ENCODE results near the gene CERT1. TPM values are rescaled to one million over a fixed set of nuclear protein-coding genes. Genes with fewer than 3 reads are reported as not detected.
"Not testable (repeated sequence)": the region's sequence is repeated elsewhere in the genome, so short reads cannot be mapped to it uniquely, and the experiment has no call there.

CERT1 gene, protein sequence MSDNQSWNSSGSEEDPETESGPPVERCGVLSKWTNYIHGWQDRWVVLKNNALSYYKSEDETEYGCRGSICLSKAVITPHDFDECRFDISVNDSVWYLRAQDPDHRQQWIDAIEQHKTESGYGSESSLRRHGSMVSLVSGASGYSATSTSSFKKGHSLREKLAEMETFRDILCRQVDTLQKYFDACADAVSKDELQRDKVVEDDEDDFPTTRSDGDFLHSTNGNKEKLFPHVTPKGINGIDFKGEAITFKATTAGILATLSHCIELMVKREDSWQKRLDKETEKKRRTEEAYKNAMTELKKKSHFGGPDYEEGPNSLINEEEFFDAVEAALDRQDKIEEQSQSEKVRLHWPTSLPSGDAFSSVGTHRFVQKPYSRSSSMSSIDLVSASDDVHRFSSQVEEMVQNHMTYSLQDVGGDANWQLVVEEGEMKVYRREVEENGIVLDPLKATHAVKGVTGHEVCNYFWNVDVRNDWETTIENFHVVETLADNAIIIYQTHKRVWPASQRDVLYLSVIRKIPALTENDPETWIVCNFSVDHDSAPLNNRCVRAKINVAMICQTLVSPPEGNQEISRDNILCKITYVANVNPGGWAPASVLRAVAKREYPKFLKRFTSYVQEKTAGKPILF
- total RNA-seq, result 50.1 TPM
- polyA plus RNA-seq (ENCODE audit: insufficient read depth, low read depth, low replicate concordance), result 14.5 TPM
- long read RNA-seq, donor 1, partial matches to known transcripts, result 0 of 4 reads
- long read RNA-seq, donor 1, other reads (novel, unspliced or antisense), result 0 of 4 reads
- long read RNA-seq, donor 2, partial matches to known transcripts, result 0 of 2 reads
- long read RNA-seq, donor 2, other reads (novel, unspliced or antisense), result 0 of 2 reads
- long read RNA-seq, donor 3, partial matches to known transcripts, result 0 of 4 reads
- long read RNA-seq, donor 3, other reads (novel, unspliced or antisense), result 0 of 4 reads
- long read RNA-seq, donor 4, partial matches to known transcripts, result 0 of 7 reads
- long read RNA-seq, donor 4, other reads (novel, unspliced or antisense), result 0 of 7 reads
- long read RNA-seq, donor 5, result 0 reads
- long read RNA-seq, donor 6, result 0 reads
- long read RNA-seq, donor 7, transcript COL4A3BP-222 (17 exons, 3,154 nt), result major isoform, 7 of 19 reads
- long read RNA-seq, donor 7, partial matches to known transcripts, result 3 of 19 reads
- long read RNA-seq, donor 7, other reads (novel, unspliced or antisense), result 5 of 19 reads
- long read RNA-seq, donor 8, partial matches to known transcripts, result 0 of 4 reads
- long read RNA-seq, donor 8, other reads (novel, unspliced or antisense), result 0 of 4 reads
- long read RNA-seq, donor 9, partial matches to known transcripts, result 0 of 1 reads
- long read RNA-seq, donor 9, other reads (novel, unspliced or antisense), result 0 of 1 reads
- long read RNA-seq, donor 10, partial matches to known transcripts, result 11 of 11 reads
- long read RNA-seq, donor 10, other reads (novel, unspliced or antisense), result 0 of 11 reads

DNA sequence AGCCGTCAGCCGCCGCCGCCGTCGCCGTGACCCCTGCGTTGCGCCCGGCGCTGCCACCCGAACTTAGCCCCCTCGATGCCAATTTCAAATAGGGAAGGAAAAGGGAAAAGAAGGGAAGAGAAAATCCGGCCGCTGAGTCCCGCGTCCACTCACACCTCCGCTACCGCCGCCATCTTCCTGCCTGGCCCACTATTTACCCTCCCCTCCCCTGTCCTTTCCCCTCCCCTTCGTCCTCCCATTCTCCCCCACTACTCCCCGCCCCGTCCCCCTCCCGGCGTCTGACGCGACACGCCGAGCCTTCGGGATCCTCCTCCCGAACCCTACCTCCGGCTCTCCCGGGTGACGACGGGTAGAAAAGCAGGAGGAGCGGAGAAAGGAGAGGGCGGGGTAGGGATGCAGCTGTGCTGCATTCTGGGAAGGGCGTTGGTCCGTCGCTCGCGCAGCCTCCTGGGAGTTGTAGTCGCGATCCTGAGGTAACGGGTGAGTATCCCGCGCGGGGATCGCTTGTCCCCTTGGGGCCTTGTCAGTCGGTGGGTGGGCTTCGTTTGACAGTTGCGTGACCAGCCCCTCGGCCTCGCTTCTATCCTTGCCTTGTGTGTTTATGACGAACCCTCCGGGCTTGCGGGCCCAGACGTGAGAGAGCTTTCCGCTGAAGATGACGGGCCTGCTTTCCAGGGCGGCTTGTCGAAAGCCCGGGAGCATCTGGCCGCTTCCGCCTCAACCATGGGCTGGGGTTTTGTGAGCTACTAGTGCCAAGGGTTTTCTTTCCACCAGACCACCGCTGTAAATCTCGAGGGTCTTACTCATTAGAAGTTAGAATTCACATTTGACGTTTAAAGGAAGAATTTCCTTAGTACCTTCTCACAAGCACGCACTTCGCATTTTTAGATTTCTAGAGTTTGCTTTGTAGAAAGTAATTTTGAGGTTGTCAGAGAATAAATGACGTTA, at the start of gene CERT1, which contains the start of gene POLK:
Gene CERT1, minus strand, starts transcription at position 195 of the 948 bp plus-strand sequence. CDS start 422 bp downstream, outside the sequence.
Gene POLK, plus strand, starts transcription at position 457 of the 948 bp plus-strand sequence.
- intact Hi-C loops (cut with DNase I), result no loop called here
- no peaks in the 10 kb centered on the region for H3K27me3 ChIP-seq (ENCODE audit: control insufficient read depth, insufficient read depth, low read length)
- H3K9ac ChIP-seq (ENCODE audit: low read length in 3 of 3), result peak within 1 kb of the TSS; percentile 67 to 90 (median 77)
- DNase-seq (peak; percentile 99 to 100 (median 99)), FAIRE-seq (peak; percentile 13)
- H3K9me3 ChIP-seq (ENCODE audit: control insufficient read depth in 2 of 3, insufficient read depth in 1 of 3, low read length in 3 of 3), result no peaks in the 10 kb centered on the region
- peaks cover 2 to 8% (median 5%) of the 10 kb centered on the region in 3 donors for H3K4me1 ChIP-seq (ENCODE audit: control insufficient read depth in 2 of 3, insufficient read depth in 2 of 3, low read depth in 1 of 3, low read length in 3 of 3)
- H3K36me3 ChIP-seq (ENCODE audit: control insufficient read depth in 2 of 3, insufficient read depth in 3 of 3, low read length in 3 of 3), result no peaks in the 10 kb centered on the region
- TF ChIP-seq, protein P1, sequence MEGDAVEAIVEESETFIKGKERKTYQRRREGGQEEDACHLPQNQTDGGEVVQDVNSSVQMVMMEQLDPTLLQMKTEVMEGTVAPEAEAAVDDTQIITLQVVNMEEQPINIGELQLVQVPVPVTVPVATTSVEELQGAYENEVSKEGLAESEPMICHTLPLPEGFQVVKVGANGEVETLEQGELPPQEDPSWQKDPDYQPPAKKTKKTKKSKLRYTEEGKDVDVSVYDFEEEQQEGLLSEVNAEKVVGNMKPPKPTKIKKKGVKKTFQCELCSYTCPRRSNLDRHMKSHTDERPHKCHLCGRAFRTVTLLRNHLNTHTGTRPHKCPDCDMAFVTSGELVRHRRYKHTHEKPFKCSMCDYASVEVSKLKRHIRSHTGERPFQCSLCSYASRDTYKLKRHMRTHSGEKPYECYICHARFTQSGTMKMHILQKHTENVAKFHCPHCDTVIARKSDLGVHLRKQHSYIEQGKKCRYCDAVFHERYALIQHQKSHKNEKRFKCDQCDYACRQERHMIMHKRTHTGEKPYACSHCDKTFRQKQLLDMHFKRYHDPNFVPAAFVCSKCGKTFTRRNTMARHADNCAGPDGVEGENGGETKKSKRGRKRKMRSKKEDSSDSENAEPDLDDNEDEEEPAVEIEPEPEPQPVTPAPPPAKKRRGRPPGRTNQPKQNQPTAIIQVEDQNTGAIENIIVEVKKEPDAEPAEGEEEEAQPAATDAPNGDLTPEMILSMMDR (IDR thresholded peaks at IDR 0.05; ENCODE audit: borderline replicate concordance, extremely low read depth, insufficient read depth), result no peak
- peak within 1 kb of the TSS; percentile 93 for H3K27ac ChIP-seq (ENCODE audit: low read depth in 2 of 2, low read length in 2 of 2)
- peak within 1 kb of the TSS; percentile 90 to 97 (median 97) for H3K4me3 ChIP-seq (ENCODE audit: low read length in 3 of 3)

DNA sequence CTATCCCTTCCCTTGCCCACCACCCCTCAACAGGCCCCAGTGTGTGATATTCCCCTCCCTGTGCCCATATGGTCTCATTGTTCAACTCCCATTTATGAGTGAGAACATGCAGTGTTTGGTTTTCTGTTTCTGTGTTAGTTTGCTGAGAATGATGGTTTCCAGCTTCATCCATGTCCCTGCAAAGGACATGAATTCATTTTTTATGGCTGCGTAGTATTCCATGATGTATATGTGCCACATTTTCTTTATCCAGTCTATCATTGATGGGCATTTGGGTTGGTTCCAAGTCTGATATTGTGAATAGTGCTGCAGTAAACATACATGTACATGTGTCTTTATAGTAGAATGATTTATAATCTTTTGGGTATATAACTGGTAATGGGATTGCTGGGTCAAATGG, 49.2 kb upstream of the CERT1 start:
- intact Hi-C loops (cut with DNase I); FAIRE-seq; H3K9ac ChIP-seq (ENCODE audit: low read length in 3 of 3): not testable (repeated sequence)

DNA sequence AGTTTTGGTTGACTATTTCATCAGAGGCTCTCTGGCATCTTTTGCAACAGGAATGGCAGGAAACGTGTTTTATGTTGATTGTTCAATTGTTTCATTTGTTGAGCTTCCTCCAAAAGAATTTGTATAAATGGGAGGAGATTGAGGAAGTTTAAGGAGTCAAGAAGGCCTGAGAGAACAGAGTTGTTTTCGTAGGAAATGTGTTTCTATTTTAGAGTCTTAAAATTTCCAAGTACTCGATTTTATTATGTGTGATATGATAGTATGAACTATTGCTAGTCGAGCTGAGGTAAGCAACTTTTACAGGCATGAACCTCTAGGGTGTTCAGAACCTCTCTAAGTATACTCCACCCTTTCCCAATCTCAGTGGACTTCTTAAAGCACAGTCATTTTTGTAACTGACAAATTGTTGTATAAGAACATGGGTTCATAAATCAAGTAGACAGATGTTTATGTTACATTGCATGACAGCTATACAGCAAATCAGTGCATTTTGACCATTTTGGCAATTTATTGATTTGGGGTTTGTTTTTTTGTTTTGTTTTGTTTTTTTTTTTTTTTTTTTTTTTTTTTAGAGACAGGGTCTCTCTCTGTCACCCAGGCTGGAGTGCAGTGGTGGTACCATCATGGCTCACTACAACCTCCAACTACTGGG, 47.7 kb upstream of the CERT1 start:
- TF ChIP-seq, protein P1 (IDR thresholded peaks at IDR 0.05; ENCODE audit: borderline replicate concordance, extremely low read depth, insufficient read depth), result no peak
- Histone ChIP-seq H3K4me3 (ENCODE audit: low read length in 3 of 3) (no peak overlapping the region), H3K27ac (ENCODE audit: low read depth in 2 of 2, low read length in 2 of 2) (no peak overlapping the region), H3K36me3 (ENCODE audit: control insufficient read depth in 2 of 3, insufficient read depth in 3 of 3, low read length in 3 of 3) (no peaks in the 10 kb centered on the region), H3K9me3 (ENCODE audit: control insufficient read depth in 2 of 3, insufficient read depth in 1 of 3, low read length in 3 of 3) (no peaks in the 10 kb centered on the region), H3K9ac (ENCODE audit: low read length in 3 of 3) (no peak overlapping the region), H3K27me3 (ENCODE audit: control insufficient read depth, insufficient read depth, low read length) (no peaks in the 10 kb centered on the region), H3K4me1 (ENCODE audit: control insufficient read depth in 2 of 3, insufficient read depth in 2 of 3, low read depth in 1 of 3, low read length in 3 of 3) (no peaks in the 10 kb centered on the region)
- intact Hi-C loops (cut with DNase I), result no loop called here
- DNase-seq, result no peak
- FAIRE-seq, result no peak

More for the DNA sequence above, 49.2 kb upstream of the CERT1 start:
- H3K4me1 ChIP-seq (ENCODE audit: control insufficient read depth in 2 of 3, insufficient read depth in 2 of 3, low read depth in 1 of 3, low read length in 3 of 3); H3K36me3 ChIP-seq (ENCODE audit: control insufficient read depth in 2 of 3, insufficient read depth in 3 of 3, low read length in 3 of 3); H3K4me3 ChIP-seq (ENCODE audit: low read length in 3 of 3); H3K27me3 ChIP-seq (ENCODE audit: control insufficient read depth, insufficient read depth, low read length); H3K9me3 ChIP-seq (ENCODE audit: control insufficient read depth in 2 of 3, insufficient read depth in 1 of 3, low read length in 3 of 3); DNase-seq; H3K27ac ChIP-seq (ENCODE audit: low read depth in 2 of 2, low read length in 2 of 2): not testable (repeated sequence)

Measured in kidney (tissue), 22 donors.